ENCODE measurements around the gene ZNF629.
A peak's percentile ranks its signal among the peaks of the same experiment; 100 is the strongest.

The ZNF629 gene

GRCh38 chr16:30784215-30784614 is 2.8 kb downstream of the ZNF629 start:
- Histone ChIP-seq H3K9ac (ENCODE audit: low read depth, low read length) (no peak overlapping the region), H3K36me3 (ENCODE audit: control insufficient read depth, insufficient read depth, low read length) (peaks cover 25% of the 10 kb centered on the region), H3K4me3 (ENCODE audit: low read depth, low read length) (no peak overlapping the region), H3K27me3 (ENCODE audit: control insufficient read depth, insufficient read depth, low read length) (no peaks in the 10 kb centered on the region), H3K4me1 (ENCODE audit: control insufficient read depth, insufficient read depth, low read length) (peaks cover 3% of the 10 kb centered on the region), H3K9me3 (ENCODE audit: control insufficient read depth, insufficient read depth, low read length) (no peaks in the 10 kb centered on the region)

- Histone ChIP-seq H3K9me3 (ENCODE audit: control insufficient read depth, insufficient read depth, low read length) (no peaks in the 10 kb centered on the region), H3K27me3 (ENCODE audit: control insufficient read depth, insufficient read depth, low read length) (no peaks in the 10 kb centered on the region), H3K4me3 (ENCODE audit: low read depth, low read length) (no peak overlapping the region), H3K4me1 (ENCODE audit: control insufficient read depth, insufficient read depth, low read length) (peaks cover 11% of the 10 kb centered on the region), H3K9ac (ENCODE audit: low read depth, low read length) (no peak overlapping the region), H3K36me3 (ENCODE audit: control insufficient read depth, insufficient read depth, low read length) (peaks cover 25% of the 10 kb centered on the region)
Measured at GRCh38 chr16:30783280-30784109, 3.5 kb downstream of the ZNF629 start.

- Histone ChIP-seq H3K27me3 (ENCODE audit: control insufficient read depth, insufficient read depth, low read length) (no peaks in the 10 kb centered on the region), H3K36me3 (ENCODE audit: control insufficient read depth, insufficient read depth, low read length) (peaks cover 26% of the 10 kb centered on the region)
Measured at GRCh38 chr16:30782486-30783279, 4.3 kb downstream of the ZNF629 start.

GRCh38 chr16:30780549-30780948 is 6.5 kb downstream of the ZNF629 start:
- Histone ChIP-seq H3K9me3 (ENCODE audit: control insufficient read depth, insufficient read depth, low read length) (no peaks in the 10 kb centered on the region), H3K36me3 (ENCODE audit: control insufficient read depth, insufficient read depth, low read length) (peaks cover 26% of the 10 kb centered on the region), H3K4me1 (ENCODE audit: control insufficient read depth, insufficient read depth, low read length) (peaks cover 10% of the 10 kb centered on the region), H3K27me3 (ENCODE audit: control insufficient read depth, insufficient read depth, low read length) (no peaks in the 10 kb centered on the region), H3K4me3 (ENCODE audit: low read depth, low read length) (no peak overlapping the region), H3K9ac (ENCODE audit: low read depth, low read length) (no peak overlapping the region)

More at GRCh38 chr16:30782486-30783279, 4.3 kb downstream of the ZNF629 start:
- Histone ChIP-seq H3K4me1 (ENCODE audit: control insufficient read depth, insufficient read depth, low read length) (peaks cover 11% of the 10 kb centered on the region), H3K9me3 (ENCODE audit: control insufficient read depth, insufficient read depth, low read length) (no peaks in the 10 kb centered on the region), H3K4me3 (ENCODE audit: low read depth, low read length) (no peak overlapping the region), H3K9ac (ENCODE audit: low read depth, low read length) (no peak overlapping the region)

GRCh38 chr16:30780021-30780420 is 7.0 kb downstream of the ZNF629 start:
- Histone ChIP-seq H3K4me3 (ENCODE audit: low read depth, low read length) (no peak overlapping the region), H3K4me1 (ENCODE audit: control insufficient read depth, insufficient read depth, low read length) (peaks cover 10% of the 10 kb centered on the region), H3K9ac (ENCODE audit: low read depth, low read length) (no peak overlapping the region), H3K36me3 (ENCODE audit: control insufficient read depth, insufficient read depth, low read length) (peaks cover 26% of the 10 kb centered on the region), H3K27me3 (ENCODE audit: control insufficient read depth, insufficient read depth, low read length) (no peaks in the 10 kb centered on the region), H3K9me3 (ENCODE audit: control insufficient read depth, insufficient read depth, low read length) (no peaks in the 10 kb centered on the region)

- H3K27me3 ChIP-seq (ENCODE audit: control insufficient read depth, insufficient read depth, low read length), result no peaks in the 10 kb centered on the region
- peaks cover 10% of the 10 kb centered on the region for H3K4me1 ChIP-seq (ENCODE audit: control insufficient read depth, insufficient read depth, low read length)
- H3K4me3 ChIP-seq (ENCODE audit: low read depth, low read length), result no peak overlapping the region
- no peaks in the 10 kb centered on the region for H3K9me3 ChIP-seq (ENCODE audit: control insufficient read depth, insufficient read depth, low read length)
- H3K9ac ChIP-seq (ENCODE audit: low read depth, low read length), result no peak overlapping the region
- peaks cover 26% of the 10 kb centered on the region for H3K36me3 ChIP-seq (ENCODE audit: control insufficient read depth, insufficient read depth, low read length)
Measured at GRCh38 chr16:30779596-30779995, 7.4 kb downstream of the ZNF629 start.

GRCh38 chr16:30778549-30779244 is 8.3 kb downstream of the ZNF629 start:
- Histone ChIP-seq H3K4me3 (ENCODE audit: low read depth, low read length) (no peak overlapping the region), H3K9me3 (ENCODE audit: control insufficient read depth, insufficient read depth, low read length) (no peaks in the 10 kb centered on the region), H3K9ac (ENCODE audit: low read depth, low read length) (no peak overlapping the region), H3K36me3 (ENCODE audit: control insufficient read depth, insufficient read depth, low read length) (peaks cover 25% of the 10 kb centered on the region), H3K4me1 (ENCODE audit: control insufficient read depth, insufficient read depth, low read length) (peaks cover 10% of the 10 kb centered on the region), H3K27me3 (ENCODE audit: control insufficient read depth, insufficient read depth, low read length) (no peaks in the 10 kb centered on the region)

- peaks cover 25% of the 10 kb centered on the region for H3K36me3 ChIP-seq (ENCODE audit: control insufficient read depth, insufficient read depth, low read length)
- no peaks in the 10 kb centered on the region for H3K9me3 ChIP-seq (ENCODE audit: control insufficient read depth, insufficient read depth, low read length)
- no peak overlapping the region for H3K4me3 ChIP-seq (ENCODE audit: low read depth, low read length)
- peaks cover 10% of the 10 kb centered on the region for H3K4me1 ChIP-seq (ENCODE audit: control insufficient read depth, insufficient read depth, low read length)
- no peaks in the 10 kb centered on the region for H3K27me3 ChIP-seq (ENCODE audit: control insufficient read depth, insufficient read depth, low read length)
- H3K9ac ChIP-seq (ENCODE audit: low read depth, low read length), result no peak overlapping the region
Measured at GRCh38 chr16:30777591-30778297, 9.3 kb downstream of the ZNF629 start.

GRCh38 chr16:30775392-30776188 is 11.4 kb downstream of the ZNF629 start:
- peak overlapping the region; percentile 90 for H3K9ac ChIP-seq (ENCODE audit: low read depth, low read length)
- no peaks in the 10 kb centered on the region for H3K27me3 ChIP-seq (ENCODE audit: control insufficient read depth, insufficient read depth, low read length)
- peak overlapping the region; percentile 59 for H3K4me3 ChIP-seq (ENCODE audit: low read depth, low read length)

GRCh38 chr16:30775131-30775391 is 11.9 kb downstream of the ZNF629 start:
- H3K9ac ChIP-seq (ENCODE audit: low read depth, low read length), result no peak overlapping the region
- peak overlapping the region; percentile 59 for H3K4me3 ChIP-seq (ENCODE audit: low read depth, low read length)
- H3K9me3 ChIP-seq (ENCODE audit: control insufficient read depth, insufficient read depth, low read length), result no peaks in the 10 kb centered on the region
- H3K27me3 ChIP-seq (ENCODE audit: control insufficient read depth, insufficient read depth, low read length), result no peaks in the 10 kb centered on the region
- peaks cover 10% of the 10 kb centered on the region for H3K4me1 ChIP-seq (ENCODE audit: control insufficient read depth, insufficient read depth, low read length)
- H3K36me3 ChIP-seq (ENCODE audit: control insufficient read depth, insufficient read depth, low read length), result peaks cover 36% of the 10 kb centered on the region

More at GRCh38 chr16:30775392-30776188, 11.4 kb downstream of the ZNF629 start:
- Histone ChIP-seq H3K4me1 (ENCODE audit: control insufficient read depth, insufficient read depth, low read length) (peaks cover 10% of the 10 kb centered on the region), H3K9me3 (ENCODE audit: control insufficient read depth, insufficient read depth, low read length) (no peaks in the 10 kb centered on the region), H3K36me3 (ENCODE audit: control insufficient read depth, insufficient read depth, low read length) (peaks cover 33% of the 10 kb centered on the region)

All from iPS-15b (cell line).